Endometrial microvascular endothelial cells (primary cell): ENCODE measurements around the gene SMC6. TPM values are rescaled to one million over a fixed set of nuclear protein-coding genes. Genes with fewer than 3 reads are reported as not detected.

Source experiments
- in situ Hi-C: cut with HindIII; loops from 2 replicates; pipeline ENCODE4 v1.10.0; 2017; ENCODE audit warnings: low sequenced_read_pairs, low pct_unique_long_range_greater_than_20kb; ENCODE audit errors: inconsistent ontology term
- total RNA-seq: library from RNA; depleted of rRNA; stranded (reverse); fragments of >200 nt; gene quantifications from one replicate; pipeline ENCODE4 v1.2.3, GENCODE V29; 2015; ENCODE audit errors: inconsistent ontology term

Gene SMC6
- total RNA-seq, 1 donor from 2014 or later: 17.2 TPM

DNA sequence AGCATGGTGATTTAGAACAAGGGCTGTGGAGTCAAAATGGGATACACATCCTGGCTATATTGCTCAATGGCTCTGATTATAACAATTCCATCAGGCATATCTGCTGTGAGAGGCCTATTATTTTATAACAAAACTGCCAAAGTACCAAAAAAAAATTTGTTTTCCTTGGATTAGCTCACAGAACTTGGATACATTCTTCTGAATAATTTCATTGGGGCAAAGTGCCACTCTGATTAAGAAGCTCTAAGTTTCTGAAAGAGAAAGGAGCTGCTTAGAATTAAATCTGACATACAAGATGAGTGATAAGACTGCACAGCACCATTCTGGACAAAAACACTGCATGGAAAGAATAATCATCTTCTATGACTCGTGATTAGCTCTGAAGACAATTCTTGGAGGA lies 85.7 kb downstream of the SMC6 start:
- in situ Hi-C loops: no loop called here

GRCh38 chr2:17664534-17664933 lies 89.1 kb downstream of the SMC6 start:
- in situ Hi-C loops: no loop called here

- in situ Hi-C loops: no loop called here
Measured at GRCh38 chr2:17662723-17663122, 90.9 kb downstream of the SMC6 start.

DNA sequence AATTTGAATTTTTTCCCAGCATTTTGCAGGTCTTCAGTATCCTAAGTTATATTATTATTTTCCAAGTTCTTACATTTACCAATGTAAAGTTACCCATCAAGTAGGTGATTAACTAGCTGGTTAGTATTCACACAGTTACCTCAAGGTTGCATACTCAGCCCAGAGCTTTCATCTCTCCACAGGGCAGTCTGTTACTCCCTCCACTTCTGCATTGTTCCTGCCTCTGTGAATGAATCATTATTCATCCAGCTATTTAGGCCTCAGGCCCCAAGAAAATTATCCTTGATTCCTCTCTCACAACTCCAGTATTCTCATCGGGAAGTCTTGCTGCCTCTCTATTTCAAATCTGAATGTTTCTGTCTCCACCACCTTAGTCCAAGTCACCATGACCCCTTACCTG lies 92.2 kb downstream of the SMC6 start:
- in situ Hi-C loops: no loop called here

GRCh38 chr2:17660219-17660618 lies 93.4 kb downstream of the SMC6 start:
- in situ Hi-C loops: no loop called here

GRCh38 chr2:17658251-17658843 lies 95.3 kb downstream of the SMC6 start:
- in situ Hi-C loops: no loop called here

- in situ Hi-C loops: no loop called here
Measured at GRCh38 chr2:17657759-17658158, 95.9 kb downstream of the SMC6 start.

DNA sequence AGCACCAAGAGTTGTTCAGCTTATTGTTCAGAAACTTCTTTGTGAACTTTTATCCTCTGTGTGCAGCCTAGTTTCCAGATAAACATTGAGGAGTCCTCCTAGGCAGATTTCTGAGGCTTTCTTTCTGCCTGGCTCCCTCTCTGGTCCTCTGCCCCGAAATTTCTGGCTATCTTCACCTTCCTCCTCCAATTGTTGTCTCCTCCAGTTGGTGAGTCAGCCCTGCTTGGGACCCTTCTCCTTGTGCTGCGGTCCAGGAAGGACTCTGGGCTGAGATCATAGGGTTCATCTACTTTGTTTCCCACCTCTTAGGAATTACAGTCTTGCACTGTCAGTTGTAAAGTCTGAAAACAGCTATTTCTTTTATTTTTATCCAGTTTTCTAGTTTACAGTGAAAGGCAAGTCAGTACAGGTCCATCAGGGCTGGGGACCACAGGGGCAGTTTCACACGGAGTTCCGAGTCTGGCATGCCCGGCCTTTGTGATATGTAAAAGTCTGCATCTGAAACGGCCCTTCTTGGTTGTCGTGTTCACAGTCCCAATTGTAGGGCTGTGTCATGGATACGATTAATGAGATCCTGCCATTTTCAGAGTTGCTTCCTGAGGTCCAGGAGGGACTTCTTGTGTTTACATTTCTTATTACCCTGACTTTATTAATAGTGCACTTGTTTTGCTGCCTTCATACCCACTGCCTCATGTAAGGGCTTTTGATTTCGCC lies 100.8 kb downstream of the SMC6 start:
- in situ Hi-C loops: no loop called here

- in situ Hi-C loops: no loop called here
Measured at GRCh38 chr2:17649026-17649425, 104.6 kb downstream of the SMC6 start.

GRCh38 chr2:17648581-17648980 lies 105.0 kb downstream of the SMC6 start:
- in situ Hi-C loops: no loop called here

DNA sequence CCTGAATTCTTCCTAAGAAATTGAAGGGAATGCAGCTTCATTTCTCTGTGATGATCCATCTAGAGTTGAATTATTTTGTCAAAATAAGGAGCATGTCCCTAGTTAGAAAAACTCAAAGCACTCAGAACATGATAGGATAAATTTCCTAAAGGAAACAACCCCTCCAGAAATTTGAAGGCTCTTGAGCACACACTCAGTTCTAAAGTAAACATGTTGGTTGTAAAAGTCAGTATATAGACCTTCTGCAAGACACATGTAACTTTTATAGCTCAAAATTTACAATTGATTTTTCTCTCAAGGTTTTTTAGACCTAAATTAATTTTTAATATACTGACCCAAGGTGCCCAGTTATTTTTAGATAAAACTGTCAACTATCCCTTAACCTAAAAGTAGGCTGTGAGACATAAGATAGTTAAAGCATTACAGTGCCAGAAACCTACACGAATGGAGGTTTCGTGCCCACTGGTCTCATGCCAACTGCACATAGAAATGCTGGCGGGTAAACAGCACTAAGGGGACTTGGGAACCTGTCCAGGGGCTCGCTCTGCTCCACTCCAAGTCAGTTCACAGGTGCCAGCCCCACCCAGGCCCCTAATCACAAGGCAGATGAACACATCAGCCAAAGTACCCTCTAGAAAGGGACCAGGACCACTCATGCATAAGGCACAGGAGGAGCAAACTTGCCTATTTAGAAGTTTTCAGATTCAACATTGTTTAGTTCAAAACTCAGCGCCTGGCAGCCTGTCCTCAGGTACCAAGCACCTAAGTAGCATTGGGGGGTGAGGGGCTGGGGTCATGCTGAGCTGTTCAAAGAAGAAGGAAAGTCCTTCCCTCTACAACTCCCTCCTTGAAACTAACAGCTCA lies 106.5 kb downstream of the SMC6 start:
- in situ Hi-C loops: no loop called here

GRCh38 chr2:17646081-17646554 lies 107.5 kb downstream of the SMC6 start:
- in situ Hi-C loops: no loop called here

DNA sequence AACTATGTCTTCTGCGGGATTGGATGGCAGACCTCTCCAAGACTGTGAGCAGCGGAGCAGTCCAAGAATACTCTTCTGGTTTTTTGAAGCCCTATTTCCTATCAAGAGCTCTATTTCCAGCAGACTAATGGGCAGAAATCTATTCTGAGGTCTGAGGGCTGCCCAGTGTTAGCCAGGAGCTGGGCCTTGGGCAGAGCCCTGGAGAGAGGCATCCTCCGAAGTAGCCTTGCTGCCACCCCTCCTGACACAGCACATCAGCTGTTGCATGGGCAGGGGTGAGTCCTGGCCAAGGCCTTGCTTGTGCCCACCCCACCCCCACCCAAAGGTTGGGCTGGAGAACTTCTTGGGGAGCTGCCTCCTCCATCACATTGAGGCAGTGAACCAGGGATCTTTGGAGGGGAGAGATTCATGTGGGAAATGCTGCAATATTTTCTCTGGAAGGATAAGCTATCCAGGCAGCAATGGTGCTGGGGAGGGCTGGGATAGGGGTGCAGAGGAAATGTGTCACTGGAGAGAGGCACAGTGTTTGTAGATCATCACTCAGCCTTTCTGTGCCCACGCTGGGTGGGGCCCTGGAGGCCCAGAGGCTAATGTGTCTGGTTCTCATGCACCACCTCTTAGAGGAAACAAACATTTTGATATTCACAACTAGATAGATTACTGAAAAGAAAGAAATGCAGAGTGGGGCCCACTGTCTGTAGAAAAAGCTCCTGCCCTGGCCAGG lies 108.5 kb downstream of the SMC6 start:
- in situ Hi-C loops: no loop called here

DNA sequence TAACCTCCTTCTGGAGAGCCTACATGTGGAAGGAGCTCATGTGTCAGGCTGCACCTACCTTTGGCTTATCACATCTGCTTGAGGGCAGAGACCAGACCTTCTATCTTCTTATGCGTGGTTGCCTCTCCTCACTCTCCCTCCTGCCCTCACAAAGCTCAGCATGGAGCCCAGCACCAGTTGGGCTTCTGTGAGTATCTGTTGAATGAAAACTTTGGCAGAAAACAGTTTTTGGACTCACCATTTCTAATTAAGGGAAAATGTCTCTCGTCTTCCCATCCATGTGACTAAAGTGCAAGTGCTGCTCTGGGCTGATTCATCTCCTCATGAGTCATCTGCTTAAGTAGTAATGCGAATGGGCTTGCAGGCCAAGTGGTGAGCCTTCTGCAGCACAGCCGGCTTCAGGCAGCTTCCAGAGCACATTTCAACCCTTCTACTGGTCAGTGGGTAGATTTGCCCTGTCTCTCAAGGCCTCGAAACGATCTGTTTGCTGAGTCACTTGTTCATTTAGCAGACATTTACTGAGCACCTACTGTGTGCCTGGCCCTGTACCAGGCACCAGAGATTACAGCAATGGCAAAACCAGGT lies 110.5 kb downstream of the SMC6 start:
- in situ Hi-C loops: no loop called here

- in situ Hi-C loops: no loop called here
Measured at GRCh38 chr2:17640406-17640805, 113.2 kb downstream of the SMC6 start.

GRCh38 chr2:17638196-17638743 lies 115.3 kb downstream of the SMC6 start:
- in situ Hi-C loops: no loop called here

- in situ Hi-C loops: no loop called here
Measured at GRCh38 chr2:17637131-17637906, 116.3 kb downstream of the SMC6 start.

GRCh38 chr2:17636257-17636656 lies 117.4 kb downstream of the SMC6 start:
- in situ Hi-C loops: no loop called here
